BLaER1 (cell line): ENCODE data around the gene GRIFIN.

Source experiments
- H3K27ac ChIP-seq: shearing (Covaris generic); formaldehyde crosslinking; 2 replicates; pipeline ENCODE4 v1.8.1; 2022
- H3K27me3 ChIP-seq: shearing (Covaris generic); formaldehyde crosslinking; 2 replicates; pipeline ENCODE4 v1.8.1; 2022
- H3K36me3 ChIP-seq: shearing (Covaris generic); formaldehyde crosslinking; 2 replicates; pipeline ENCODE4 v1.8.1; 2022
- H3K4me1 ChIP-seq: shearing (Covaris generic); formaldehyde crosslinking; 2 replicates; pipeline ENCODE4 v1.8.1; 2022
- H3K4me2 ChIP-seq: shearing (Covaris generic); formaldehyde crosslinking; 2 replicates; pipeline ENCODE4 v1.8.1; 2022
- H3K4me3 ChIP-seq: shearing (Covaris generic); formaldehyde crosslinking; 2 replicates; pipeline ENCODE4 v1.8.1; 2022
- H3K9ac ChIP-seq: shearing (Covaris generic); formaldehyde crosslinking; 2 replicates; pipeline ENCODE4 v1.8.1; 2022
- H3K9me3 ChIP-seq: shearing (Covaris generic); formaldehyde crosslinking; 2 replicates; pipeline ENCODE4 v1.8.1; 2022
- H4K20me1 ChIP-seq: shearing (Covaris generic); formaldehyde crosslinking; 2 replicates; pipeline ENCODE4 v1.8.1; 2022
- Cebpa-rat ChIP-seq: shearing (Covaris generic); IDR thresholded peaks from 2 replicates; pipeline ENCODE4 v1.8.1; 2022

The GRIFIN gene

DNA sequence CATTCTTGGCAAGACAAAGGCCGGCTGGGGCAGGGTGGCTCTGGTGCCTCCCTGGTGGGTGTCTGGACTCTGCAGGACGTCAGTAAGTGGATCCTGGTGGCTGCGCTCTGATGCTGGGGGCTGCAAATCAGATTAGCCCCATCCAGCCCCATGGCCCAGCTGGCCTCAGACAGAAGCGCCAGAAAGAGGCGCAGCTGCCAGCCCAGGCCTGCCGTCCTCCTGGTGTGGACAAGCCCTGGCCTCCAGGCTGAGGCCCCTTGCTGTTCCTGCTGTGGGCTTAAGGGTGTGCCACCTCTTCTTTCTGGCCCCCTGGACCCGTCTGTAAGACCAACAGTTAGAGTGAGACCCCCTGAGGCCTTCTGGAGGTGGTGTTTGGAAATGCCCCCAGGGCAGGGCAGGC is 37.5 kb upstream of the GRIFIN start:
- H4K20me1 ChIP-seq = no peaks in the 10 kb centered on the region
- H3K4me2 ChIP-seq = peak overlapping the region; percentile 91
- no peaks in the 10 kb centered on the region for H3K36me3 ChIP-seq
- no peaks in the 10 kb centered on the region for H3K9me3 ChIP-seq
- H3K4me3 ChIP-seq = no peak overlapping the region
- H3K4me1 ChIP-seq = peaks cover 93% of the 10 kb centered on the region
- TF ChIP-seq Cebpa-rat = no peak
- no peak overlapping the region for H3K9ac ChIP-seq
- H3K27me3 ChIP-seq = no peaks in the 10 kb centered on the region
- H3K27ac ChIP-seq = peak overlapping the region; percentile 97

DNA sequence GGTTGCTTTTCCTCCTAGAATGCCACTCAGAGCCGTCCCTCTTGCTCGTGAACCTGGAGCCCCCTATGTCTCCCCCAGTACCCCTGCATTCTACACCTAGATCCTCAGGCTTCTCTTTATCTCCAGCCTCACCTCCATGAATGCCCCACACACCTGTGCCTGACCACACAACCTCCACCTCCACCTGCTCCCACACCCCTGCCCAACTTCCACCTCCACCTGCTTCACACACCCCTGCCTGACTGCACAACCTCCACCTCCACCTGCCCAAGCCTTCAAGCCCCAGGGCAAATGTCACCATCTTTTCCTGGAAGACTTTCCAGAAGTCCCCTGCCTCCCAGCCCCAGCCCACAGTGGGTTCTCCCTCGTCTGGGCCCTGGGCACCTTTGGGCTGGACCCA is 36.5 kb upstream of the GRIFIN start:
- Histone ChIP-seq H3K4me1 (peaks cover 93% of the 10 kb centered on the region), H3K27me3 (no peaks in the 10 kb centered on the region), H4K20me1 (no peaks in the 10 kb centered on the region), H3K4me3 (no peak overlapping the region), H3K36me3 (no peaks in the 10 kb centered on the region), H3K4me2 (peak overlapping the region; percentile 91), H3K27ac (peak overlapping the region; percentile 97), H3K9me3 (no peaks in the 10 kb centered on the region), H3K9ac (peak overlapping the region; percentile 80)
- TF ChIP-seq Cebpa-rat = no peak

DNA sequence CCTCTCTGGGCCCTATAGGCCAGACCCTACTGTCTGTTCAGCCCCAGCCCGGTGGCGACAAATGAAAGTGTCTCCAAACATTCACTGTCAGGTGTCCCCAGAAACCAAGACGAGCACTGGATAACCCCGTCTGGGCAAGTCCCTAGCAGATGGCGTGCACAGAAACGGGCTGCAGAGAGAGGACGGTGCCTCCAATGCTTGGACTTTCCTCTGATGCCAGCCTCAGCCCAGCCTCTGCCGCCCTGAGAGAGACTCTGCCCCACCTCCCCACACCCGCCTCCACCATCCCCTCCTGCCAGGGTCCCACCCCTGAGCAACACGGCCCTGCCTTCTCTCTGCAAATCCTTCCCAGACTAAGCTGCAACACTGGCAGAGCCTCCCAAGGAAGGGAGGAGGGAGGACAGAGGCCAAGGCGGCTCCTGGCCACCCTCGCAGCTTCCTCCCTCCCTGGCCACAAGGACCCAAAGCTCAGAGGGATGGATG is 36.0 kb upstream of the GRIFIN start:
- peaks cover 93% of the 10 kb centered on the region for H3K4me1 ChIP-seq
- peak overlapping the region; percentile 97 for H3K27ac ChIP-seq
- TF ChIP-seq Cebpa-rat = no peak
- H3K36me3 ChIP-seq = no peaks in the 10 kb centered on the region
- H3K9ac ChIP-seq = peak overlapping the region; percentile 80
- H3K9me3 ChIP-seq = no peaks in the 10 kb centered on the region
- no peaks in the 10 kb centered on the region for H3K27me3 ChIP-seq
- H3K4me2 ChIP-seq = peak overlapping the region; percentile 91
- peak overlapping the region; percentile 51 for H3K4me3 ChIP-seq
- H4K20me1 ChIP-seq = no peaks in the 10 kb centered on the region

DNA sequence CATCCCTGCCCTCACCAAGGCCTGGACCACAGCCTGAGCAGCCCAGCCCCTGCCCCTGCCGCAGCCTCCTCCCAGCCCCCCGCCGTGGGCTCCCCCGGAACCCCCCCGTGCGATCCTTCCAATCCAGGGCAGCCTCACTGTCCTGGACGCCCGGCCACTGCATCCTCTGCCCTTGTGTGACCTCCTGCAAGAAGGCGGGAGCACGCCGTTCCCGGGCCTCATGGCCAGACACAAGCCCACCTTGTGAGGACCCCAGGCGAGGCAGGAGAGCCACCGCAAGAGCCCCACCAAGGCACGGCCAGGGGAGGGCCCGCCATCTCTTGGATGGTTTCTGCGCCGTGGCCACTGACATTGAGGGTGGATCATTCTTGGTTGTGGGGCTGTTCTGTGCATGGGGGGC is 35.6 kb upstream of the GRIFIN start:
- H3K36me3 ChIP-seq = no peaks in the 10 kb centered on the region
- H3K27ac ChIP-seq = peak overlapping the region; percentile 97
- peaks cover 93% of the 10 kb centered on the region for H3K4me1 ChIP-seq
- no peaks in the 10 kb centered on the region for H3K27me3 ChIP-seq
- H4K20me1 ChIP-seq = no peaks in the 10 kb centered on the region
- no peaks in the 10 kb centered on the region for H3K9me3 ChIP-seq
- peak overlapping the region; percentile 91 for H3K4me2 ChIP-seq
- H3K9ac ChIP-seq = peak overlapping the region; percentile 80
- H3K4me3 ChIP-seq = peak overlapping the region; percentile 51
- no peak for TF ChIP-seq Cebpa-rat

DNA sequence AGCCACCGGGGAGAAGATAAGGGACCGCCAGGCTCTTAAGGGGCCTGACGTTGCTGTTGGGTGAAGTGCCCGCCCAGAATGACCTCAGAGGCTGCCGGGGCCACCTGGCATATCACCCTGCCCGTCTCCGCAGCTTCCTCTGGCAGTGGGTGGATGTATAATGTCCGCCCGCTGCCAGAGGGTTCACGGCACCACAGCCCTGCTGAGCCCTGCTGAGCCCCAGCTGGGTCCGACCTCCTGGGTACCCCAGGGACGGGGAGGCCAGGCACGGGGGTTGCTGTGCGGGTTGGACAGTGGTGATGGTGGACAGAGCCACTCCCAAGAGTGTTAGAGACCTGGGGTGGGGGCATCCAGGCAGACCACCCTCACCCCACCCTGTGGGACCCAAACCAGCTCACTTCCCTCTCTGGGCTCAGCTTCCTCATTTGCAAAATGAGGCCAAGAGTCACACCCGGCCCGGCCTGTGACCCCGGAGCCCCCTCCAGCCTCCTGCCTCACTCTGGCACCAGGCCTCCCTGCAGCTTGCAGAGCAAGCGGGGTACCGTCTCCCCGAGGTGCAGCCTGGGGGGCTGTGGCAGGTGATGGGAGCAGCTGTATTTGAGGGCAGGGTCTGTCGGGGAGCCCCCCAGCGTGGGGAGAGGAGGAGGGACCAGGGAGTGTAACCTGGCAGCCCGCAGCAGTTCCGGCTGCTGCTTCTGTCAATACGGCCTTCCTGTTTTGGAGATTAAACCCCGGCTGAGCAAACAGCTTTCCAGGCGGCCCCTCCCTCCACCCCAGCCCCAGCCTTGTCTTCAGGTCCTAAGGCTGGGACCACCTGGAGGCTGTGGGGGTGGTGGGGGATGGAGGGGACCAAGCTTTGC is 34.9 kb upstream of the GRIFIN start:
- peak overlapping the region; percentile 97 for H3K27ac ChIP-seq
- peak overlapping the region; percentile 51 for H3K4me3 ChIP-seq
- no peaks in the 10 kb centered on the region for H4K20me1 ChIP-seq
- TF ChIP-seq Cebpa-rat = no peak
- H3K4me1 ChIP-seq = peaks cover 93% of the 10 kb centered on the region
- no peaks in the 10 kb centered on the region for H3K9me3 ChIP-seq
- H3K36me3 ChIP-seq = no peaks in the 10 kb centered on the region
- H3K4me2 ChIP-seq = peak overlapping the region; percentile 91
- no peaks in the 10 kb centered on the region for H3K27me3 ChIP-seq
- H3K9ac ChIP-seq = peak overlapping the region; percentile 80

DNA sequence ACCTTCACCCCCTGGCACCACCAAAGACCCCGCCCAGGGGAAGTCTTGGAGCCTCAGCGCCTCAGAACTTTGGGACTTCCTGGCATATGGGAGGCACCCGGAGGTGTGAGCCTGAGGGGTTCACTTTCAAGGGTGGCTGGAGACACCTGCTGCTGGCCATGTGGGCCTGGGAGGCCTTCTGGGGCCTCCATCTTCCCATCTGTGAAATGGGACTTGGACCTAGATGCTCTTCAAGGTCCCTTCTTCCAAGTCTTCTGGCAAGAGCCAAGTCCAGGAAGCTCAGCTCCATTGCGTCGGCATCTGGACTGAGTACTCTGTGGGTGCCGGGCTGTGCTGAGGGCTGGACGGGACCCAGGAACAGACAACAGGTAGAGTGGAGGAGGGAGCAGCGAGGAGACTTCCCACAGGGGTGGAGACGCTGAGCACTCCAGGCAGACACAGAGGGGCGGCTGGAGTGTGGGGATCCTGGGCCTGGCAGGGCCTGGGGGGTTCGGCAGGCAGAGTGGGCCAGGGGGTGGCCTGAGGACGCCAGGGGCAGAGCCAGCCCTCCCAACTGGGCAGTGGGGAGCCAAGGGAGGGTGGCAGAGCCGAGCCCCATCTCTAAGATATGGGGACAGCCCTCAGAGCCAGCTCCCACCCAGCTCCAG is 34.1 kb upstream of the GRIFIN start:
- TF ChIP-seq Cebpa-rat = no peak
- H3K27me3 ChIP-seq = no peaks in the 10 kb centered on the region
- peak overlapping the region; percentile 97 for H3K27ac ChIP-seq
- no peaks in the 10 kb centered on the region for H3K36me3 ChIP-seq
- H3K4me3 ChIP-seq = peak overlapping the region; percentile 54
- no peaks in the 10 kb centered on the region for H4K20me1 ChIP-seq
- no peaks in the 10 kb centered on the region for H3K9me3 ChIP-seq
- H3K4me2 ChIP-seq = peak overlapping the region; percentile 91
- peaks cover 93% of the 10 kb centered on the region for H3K4me1 ChIP-seq
- H3K9ac ChIP-seq = peak overlapping the region; percentile 80

DNA sequence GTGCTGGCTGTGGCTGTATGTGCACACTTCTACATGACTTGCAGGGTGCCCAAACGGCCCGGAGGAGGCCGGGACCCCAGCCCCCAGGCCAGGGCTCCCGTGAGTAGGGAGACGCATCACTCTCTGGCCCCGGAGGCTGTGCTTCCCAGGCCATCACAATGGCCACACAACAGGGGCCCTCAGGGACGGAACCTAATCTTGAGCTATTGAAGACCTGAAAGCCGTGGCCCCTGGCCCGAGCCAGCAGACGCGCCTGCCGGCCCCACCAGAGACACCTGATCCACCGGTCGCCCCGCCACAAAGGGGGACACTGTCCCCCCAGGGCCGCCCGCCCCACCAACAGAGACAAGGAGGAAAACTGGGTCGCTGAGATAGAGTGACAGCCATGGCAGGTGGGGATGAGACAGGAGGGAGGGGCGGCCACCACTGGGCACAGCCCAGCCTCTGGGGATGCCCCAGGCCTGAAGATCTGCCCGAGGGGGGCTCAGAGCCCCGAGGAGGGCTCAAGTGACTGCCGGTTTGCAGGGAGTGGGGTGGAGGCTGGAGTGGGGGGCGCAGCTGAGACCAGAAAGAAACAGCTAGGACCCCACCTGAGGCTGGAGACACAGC is 33.2 kb upstream of the GRIFIN start:
- peak overlapping the region; percentile 97 for H3K27ac ChIP-seq
- H3K9me3 ChIP-seq = no peaks in the 10 kb centered on the region
- H3K36me3 ChIP-seq = no peaks in the 10 kb centered on the region
- H3K4me1 ChIP-seq = peaks cover 98% of the 10 kb centered on the region
- peak overlapping the region; percentile 54 for H3K4me3 ChIP-seq
- no peaks in the 10 kb centered on the region for H4K20me1 ChIP-seq
- H3K9ac ChIP-seq = peak overlapping the region; percentile 80
- no peaks in the 10 kb centered on the region for H3K27me3 ChIP-seq
- H3K4me2 ChIP-seq = peak overlapping the region; percentile 91
- TF ChIP-seq Cebpa-rat = no peak

DNA sequence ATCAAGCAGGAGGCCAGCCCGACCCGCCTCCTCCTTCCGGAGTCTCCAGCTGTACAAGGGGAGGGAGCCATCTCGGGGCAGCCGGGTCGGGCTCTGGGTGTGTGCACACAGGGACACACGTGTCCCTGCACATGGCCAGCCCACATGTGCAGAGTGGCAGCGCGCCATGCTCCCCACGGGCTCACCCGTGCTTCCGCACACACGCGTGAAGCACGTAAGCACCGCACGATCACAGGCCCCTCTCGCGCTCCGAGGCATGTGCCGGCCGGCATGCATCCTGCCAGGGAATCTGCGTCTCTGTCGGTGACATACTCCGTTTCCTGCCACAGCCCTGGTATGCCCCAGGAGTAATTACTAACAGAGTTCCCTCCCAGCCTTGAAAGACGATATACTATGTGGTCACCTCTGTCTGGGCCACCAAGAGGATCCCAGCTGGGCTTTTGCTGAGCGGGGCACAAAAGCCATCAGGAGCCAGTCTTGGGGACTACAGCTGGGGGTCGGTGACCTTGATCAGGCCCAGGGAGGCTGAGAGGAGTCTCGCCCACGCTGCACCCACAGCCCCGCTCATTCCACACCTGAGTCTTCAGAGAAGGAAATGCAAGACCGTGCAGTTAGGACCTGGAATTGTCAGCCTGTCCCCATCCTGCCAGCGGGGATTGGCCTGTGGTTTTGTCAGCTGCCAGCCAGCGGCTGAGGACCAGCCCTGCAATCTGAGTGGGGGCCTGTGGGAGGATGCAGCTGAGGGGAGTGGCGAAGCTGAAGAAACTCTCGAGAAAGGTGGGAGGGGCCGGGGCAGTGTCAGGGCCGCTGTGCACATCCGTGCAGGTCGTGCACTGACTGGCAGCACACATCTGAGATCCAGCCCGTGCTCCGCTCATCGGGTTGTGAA is 32.4 kb upstream of the GRIFIN start:
- no peak for TF ChIP-seq Cebpa-rat
- H4K20me1 ChIP-seq = no peaks in the 10 kb centered on the region
- no peaks in the 10 kb centered on the region for H3K9me3 ChIP-seq
- H3K36me3 ChIP-seq = no peaks in the 10 kb centered on the region
- no peaks in the 10 kb centered on the region for H3K27me3 ChIP-seq
- H3K4me2 ChIP-seq = peak overlapping the region; percentile 91
- H3K9ac ChIP-seq = peak overlapping the region; percentile 80
- H3K4me1 ChIP-seq = peaks cover 99% of the 10 kb centered on the region
- peak overlapping the region; percentile 97 for H3K27ac ChIP-seq
- peak overlapping the region; percentile 54 for H3K4me3 ChIP-seq

DNA sequence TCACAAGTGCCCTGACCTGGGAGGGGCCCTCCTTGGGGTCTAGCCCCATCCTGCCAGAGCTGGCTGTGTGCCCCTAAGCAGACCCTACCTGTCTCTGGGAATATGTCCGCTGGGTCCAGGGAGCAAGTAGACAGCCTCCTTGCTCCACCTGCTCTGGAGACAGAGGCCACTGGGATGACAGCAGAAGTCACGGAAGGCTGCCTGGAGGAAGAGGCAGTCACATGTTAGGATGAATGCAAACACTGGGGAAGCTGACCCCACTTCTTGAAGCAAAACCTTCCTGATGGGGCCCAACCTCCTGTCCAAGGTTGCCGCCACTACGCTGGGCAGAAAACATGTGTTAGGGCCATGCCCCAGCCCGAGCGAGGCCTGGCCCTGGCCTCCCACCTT is 31.7 kb upstream of the GRIFIN start:
- Histone ChIP-seq H3K27ac (peak overlapping the region; percentile 97), H3K4me3 (peak overlapping the region; percentile 51), H3K4me2 (peak overlapping the region; percentile 91), H3K9me3 (no peaks in the 10 kb centered on the region), H3K27me3 (no peaks in the 10 kb centered on the region), H3K4me1 (peaks cover 99% of the 10 kb centered on the region), H4K20me1 (no peaks in the 10 kb centered on the region), H3K9ac (peak overlapping the region; percentile 76), H3K36me3 (no peaks in the 10 kb centered on the region)
- TF ChIP-seq Cebpa-rat = no peak
